ENCODE results near the gene USH1G.

The USH1G gene

DNA sequence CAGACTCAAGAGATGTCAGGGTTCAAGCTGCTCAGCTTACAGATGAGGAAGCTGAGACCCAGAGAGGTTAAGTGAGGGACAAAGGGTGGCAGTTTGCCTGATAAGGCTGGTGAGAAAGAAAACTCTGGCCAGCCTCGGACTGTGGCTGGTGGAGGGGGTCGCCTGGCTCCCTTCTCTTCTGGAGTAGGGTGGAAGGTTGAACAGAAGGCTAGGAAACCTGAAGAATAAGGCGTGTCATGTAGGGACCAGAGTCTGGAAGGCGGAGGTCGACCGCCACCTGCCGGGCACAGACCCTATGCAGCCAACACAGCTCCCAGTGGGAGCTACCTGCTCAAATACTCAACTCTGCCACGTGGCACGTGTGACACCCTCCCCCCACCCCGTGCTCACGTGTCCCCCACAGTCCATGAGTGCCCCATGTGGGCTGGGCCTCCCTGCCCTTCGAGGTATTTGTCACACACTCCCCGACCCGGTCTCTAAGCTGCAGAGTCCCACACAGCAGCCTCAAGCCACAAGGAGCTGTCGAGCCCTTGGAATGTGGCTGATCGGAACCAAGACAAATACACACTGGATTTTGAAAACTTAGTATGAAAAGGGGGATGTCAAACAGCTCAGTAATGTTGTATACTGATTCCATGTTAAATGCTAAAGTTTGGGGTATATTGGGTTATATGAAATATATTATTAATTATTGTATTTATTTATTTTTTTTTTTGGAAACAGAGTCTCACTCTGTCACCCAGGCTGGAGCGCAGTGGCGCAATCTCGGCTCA, 37.7 kb upstream of the USH1G start:
- ChIA-PET POLR2A (interaction anchor here (0.6 to 0.8 kb wide), 2 partner anchors 170 to 191 kb away, joined by 3 to 4 read pairs; no protein-coding TSS in a partner anchor), CTCF (interaction anchor here (0.6 to 16.9 kb wide), 65 partner anchors 7 to 788 kb away, joined by 3 to 390 read pairs (median 5); partner anchors contain the start of genes CDR2L, FDXR, GRB2 and HID1)
- DNase-seq (ENCODE audit: extremely low spot score): peak; percentile 80
- TF ChIP-seq, protein P1, sequence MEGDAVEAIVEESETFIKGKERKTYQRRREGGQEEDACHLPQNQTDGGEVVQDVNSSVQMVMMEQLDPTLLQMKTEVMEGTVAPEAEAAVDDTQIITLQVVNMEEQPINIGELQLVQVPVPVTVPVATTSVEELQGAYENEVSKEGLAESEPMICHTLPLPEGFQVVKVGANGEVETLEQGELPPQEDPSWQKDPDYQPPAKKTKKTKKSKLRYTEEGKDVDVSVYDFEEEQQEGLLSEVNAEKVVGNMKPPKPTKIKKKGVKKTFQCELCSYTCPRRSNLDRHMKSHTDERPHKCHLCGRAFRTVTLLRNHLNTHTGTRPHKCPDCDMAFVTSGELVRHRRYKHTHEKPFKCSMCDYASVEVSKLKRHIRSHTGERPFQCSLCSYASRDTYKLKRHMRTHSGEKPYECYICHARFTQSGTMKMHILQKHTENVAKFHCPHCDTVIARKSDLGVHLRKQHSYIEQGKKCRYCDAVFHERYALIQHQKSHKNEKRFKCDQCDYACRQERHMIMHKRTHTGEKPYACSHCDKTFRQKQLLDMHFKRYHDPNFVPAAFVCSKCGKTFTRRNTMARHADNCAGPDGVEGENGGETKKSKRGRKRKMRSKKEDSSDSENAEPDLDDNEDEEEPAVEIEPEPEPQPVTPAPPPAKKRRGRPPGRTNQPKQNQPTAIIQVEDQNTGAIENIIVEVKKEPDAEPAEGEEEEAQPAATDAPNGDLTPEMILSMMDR (IDR thresholded peaks at IDR 0.05; ENCODE audit: control extremely low read depth, extremely low read depth, low read depth, missing control alignments): peak; percentile 82

DNA sequence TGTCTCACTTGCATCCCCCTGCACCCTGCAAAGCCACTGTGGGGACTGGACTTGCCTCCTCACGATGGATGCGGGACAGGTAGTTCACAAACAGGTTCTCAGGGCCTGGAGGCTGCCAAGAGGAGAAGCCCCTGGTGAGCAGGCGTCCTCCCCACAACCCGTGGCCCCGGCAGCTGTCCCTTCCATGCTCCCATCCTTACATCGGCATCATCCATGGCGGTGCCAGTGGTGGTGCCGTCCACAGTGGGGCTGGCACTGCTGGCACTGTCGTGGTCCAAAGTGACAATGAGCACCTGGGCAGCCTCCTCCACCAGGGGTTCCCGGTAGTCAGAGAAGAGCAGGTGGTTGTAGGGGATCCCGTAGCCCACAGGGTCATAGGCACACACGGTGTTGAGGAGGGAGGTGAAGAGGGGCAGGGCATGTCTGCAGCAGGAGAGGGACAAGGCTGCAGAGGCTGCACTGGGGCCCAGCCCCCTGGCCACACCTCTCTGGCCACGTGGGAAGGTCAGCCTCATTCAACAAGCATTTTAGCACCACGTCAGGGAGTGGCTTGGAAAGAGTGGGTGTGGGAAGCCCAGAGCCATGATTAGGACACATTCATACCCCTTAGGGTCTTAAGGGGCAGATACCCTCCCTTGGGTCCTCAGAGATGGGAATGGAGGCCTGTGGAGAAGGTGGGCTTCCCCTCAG, 36.9 kb upstream of the USH1G start:
- POLR2A ChIA-PET: interaction anchor here (0.6 kb wide), 1 partner anchor 169 kb away, joined by 3 read pairs; no protein-coding TSS in a partner anchor
- no peak for DNase-seq (ENCODE audit: extremely low spot score)
- TF ChIP-seq, protein P1 (IDR thresholded peaks at IDR 0.05; ENCODE audit: control extremely low read depth, extremely low read depth, low read depth, missing control alignments): no peak
- CTCF ChIA-PET: interaction anchor here (0.7 to 16.9 kb wide), 40 partner anchors 12 to 789 kb away, joined by 3 to 390 read pairs (median 11); partner anchors contain the start of genes CDR2L, FDXR, HID1 and MIF4GD

DNA sequence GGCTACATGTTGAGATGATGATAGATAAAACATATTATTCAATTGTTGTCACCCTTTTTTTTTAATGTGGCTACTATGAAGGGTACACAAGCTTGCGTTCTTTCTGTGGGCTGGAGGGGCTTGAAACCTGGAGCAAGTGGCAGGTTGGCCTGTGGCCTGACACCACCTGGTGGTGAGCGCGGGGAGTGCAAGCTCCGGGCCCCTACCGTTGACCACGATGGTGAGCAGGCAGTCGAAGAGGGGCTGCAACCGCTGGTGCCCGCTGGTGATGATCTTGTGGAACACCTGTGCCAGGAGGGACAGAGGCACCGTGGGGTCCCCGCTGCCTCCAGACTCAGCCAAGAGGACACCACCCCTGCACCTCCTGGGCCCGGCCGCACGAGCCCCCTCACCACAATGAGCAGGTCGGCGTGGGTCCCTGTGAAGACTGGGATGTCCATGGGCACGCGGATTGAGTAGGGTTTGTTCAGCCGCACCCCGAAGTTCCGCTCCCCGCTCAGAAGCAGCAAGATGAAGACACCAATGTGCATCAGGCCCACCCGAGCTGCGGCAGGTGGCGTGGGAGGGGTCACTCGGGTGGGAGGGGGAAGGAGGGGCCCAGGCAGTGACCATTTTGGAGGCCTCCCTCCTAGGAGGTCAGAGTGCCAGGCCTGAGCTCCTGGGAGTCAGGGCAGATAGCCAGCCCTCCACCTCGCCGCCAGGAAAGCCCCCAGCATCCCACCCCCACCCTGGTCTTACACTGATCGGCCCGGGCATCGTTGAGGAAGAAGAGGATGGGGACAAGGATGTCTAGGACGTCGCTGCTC, 35.1 kb upstream of the USH1G start:
- POLR2A ChIA-PET: no interaction called here
- DNase-seq (ENCODE audit: extremely low spot score): peak; percentile 86
- TF ChIP-seq, protein P1 (IDR thresholded peaks at IDR 0.05; ENCODE audit: control extremely low read depth, extremely low read depth, low read depth, missing control alignments): peak; percentile 92
- CTCF ChIA-PET: interaction anchor here (0.6 to 16.9 kb wide), 36 partner anchors 11 to 312 kb away, joined by 3 to 390 read pairs (median 6); partner anchors contain the start of genes CDR2L, FDXR, HID1 and MIF4GD

DNA sequence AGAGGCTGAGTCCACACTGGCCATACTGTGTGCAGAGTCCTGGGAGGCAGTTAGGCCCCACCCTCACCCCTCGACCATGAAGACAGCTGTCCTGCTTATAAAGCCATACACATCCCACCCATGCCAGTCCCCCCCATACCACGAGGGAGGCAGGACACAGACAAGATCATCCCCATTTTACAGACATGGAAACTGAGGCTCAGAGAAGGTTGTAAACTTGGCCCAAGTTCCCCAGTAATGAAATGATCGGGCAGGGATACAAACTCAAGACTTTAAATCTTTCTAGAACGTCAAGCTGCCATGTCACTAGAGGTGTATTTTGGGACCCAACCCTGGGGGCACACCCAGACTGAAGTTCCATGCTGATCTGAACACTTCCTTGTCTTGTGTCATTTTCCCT, 33.0 kb upstream of the USH1G start:
- TF ChIP-seq, protein P1 (IDR thresholded peaks at IDR 0.05; ENCODE audit: control extremely low read depth, extremely low read depth, low read depth, missing control alignments): no peak
- ChIA-PET POLR2A (no interaction called here), CTCF (interaction anchor here (0.8 to 16.9 kb wide), 12 partner anchors 9 to 264 kb away, joined by 3 to 390 read pairs (median 12); partner anchors contain the start of genes CDR2L, HID1, OTOP2 and OTOP3)
- DNase-seq (ENCODE audit: extremely low spot score): no peak

DNA sequence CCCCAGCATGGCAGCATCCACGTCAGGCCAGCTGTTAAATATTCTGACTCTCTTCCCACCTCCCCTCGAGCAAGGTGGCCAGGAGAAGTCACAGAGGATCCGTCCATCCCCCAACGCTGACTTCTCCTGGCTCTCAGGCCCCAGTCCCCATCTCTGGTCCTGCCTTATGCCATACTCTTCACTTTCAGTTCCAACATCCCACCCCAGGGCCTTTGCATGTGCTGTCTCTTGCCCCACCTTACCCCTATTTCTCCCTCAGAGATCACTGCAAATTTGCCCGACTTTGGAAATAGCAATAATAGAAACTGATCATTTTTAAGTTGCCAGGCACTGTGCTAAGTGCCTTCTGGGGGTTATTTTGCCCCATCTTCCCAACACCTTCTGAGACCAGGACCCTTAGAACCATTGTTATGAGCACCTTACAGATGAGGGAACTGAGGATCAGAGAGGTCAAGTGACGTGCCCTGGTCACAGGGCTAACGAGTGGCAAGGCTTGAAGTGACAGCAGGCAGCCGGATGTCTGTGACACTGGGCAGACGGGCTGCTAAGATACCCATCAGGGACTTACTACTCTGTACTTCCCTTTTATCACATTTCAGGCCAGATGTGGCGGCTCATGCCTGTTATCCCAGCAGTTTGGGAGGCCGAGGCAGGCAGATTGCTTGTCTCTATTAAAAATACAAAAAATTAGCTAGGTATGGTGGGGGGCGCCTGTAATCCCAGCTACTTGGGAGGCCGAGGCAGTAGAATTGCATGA, 31.8 kb upstream of the USH1G start:
- TF ChIP-seq, protein P1 (IDR thresholded peaks at IDR 0.05; ENCODE audit: control extremely low read depth, extremely low read depth, low read depth, missing control alignments): no peak
- DNase-seq (ENCODE audit: extremely low spot score): no peak
- POLR2A ChIA-PET: interaction anchor here (0.6 kb wide), 1 partner anchor 16 kb away, joined by 3 read pairs; no protein-coding TSS in a partner anchor
- CTCF ChIA-PET: interaction anchor here (0.9 to 16.9 kb wide), 6 partner anchors 7 to 247 kb away, joined by 3 to 390 read pairs (median 4); partner anchors contain the start of genes OTOP2, OTOP3 and USH1G
